Loucy (cell line): ENCODE measurements around the gene IL16.

Source experiments
- H2AFZ ChIP-seq: fragments of 200-600 bp; sonication (generic); 2 replicates; pipeline ENCODE4 v1.6.0; 2016; ENCODE audit warnings: antibody characterized with exemption, mild to moderate bottlenecking, low read length, moderate library complexity
- H3F3A ChIP-seq: fragments of 200-600 bp; 2 replicates; pipeline ENCODE4 v1.6.0; 2016; ENCODE audit warnings: antibody characterized with exemption, low read depth, mild to moderate bottlenecking
- H3K27me3 ChIP-seq: fragments of 200-600 bp; sonication (generic); 2 replicates; pipeline ENCODE4 v1.6.1; 2014; ENCODE audit warnings: low read length, mild to moderate bottlenecking; ENCODE audit not compliant: insufficient read depth, poor library complexity, severe bottlenecking
- H3K36me3 ChIP-seq: fragments of 200-600 bp; sonication (generic); 2 replicates; pipeline ENCODE4 v1.6.1; 2016; ENCODE audit warnings: low read length; ENCODE audit not compliant: insufficient read depth
- H3K4me1 ChIP-seq: fragments of 200-600 bp; sonication (generic); 2 replicates; pipeline ENCODE4 v1.5.1; 2014; ENCODE audit warnings: low read length, mild to moderate bottlenecking; ENCODE audit not compliant: insufficient read depth, poor library complexity, severe bottlenecking
- H3K4me2 ChIP-seq: fragments of 200-600 bp; sonication (generic); 2 replicates; pipeline ENCODE4 v1.6.0; 2014; ENCODE audit warnings: antibody characterized with exemption, low read length, low read depth, mild to moderate bottlenecking; ENCODE audit not compliant: poor library complexity, severe bottlenecking
- H3K4me3 ChIP-seq: fragments of 200-600 bp; sonication (generic); 2 replicates; pipeline ENCODE4 v1.5.1; 2014; ENCODE audit warnings: low read length, mild to moderate bottlenecking, mixed read lengths; ENCODE audit not compliant: poor library complexity, severe bottlenecking
- H3K79me2 ChIP-seq: fragments of 200-600 bp; sonication (generic); 2 replicates; pipeline ENCODE4 v1.6.1; 2014; ENCODE audit warnings: low read length; ENCODE audit not compliant: insufficient read depth
- H3K9ac ChIP-seq: fragments of 200-600 bp; sonication (generic); 2 replicates; pipeline ENCODE4 v1.6.0; 2014; ENCODE audit warnings: mild to moderate bottlenecking, low read depth, low read length, moderate library complexity; ENCODE audit not compliant: poor library complexity, severe bottlenecking
- H3K9me2 ChIP-seq: fragments of 200-600 bp; sonication (generic); replicated peaks from 2 replicates; pipeline ENCODE4 v1.6.1; 2016; ENCODE audit warnings: low read depth, low read length, mixed read lengths
- H3K9me3 ChIP-seq: fragments of 200-600 bp; sonication (generic); 2 replicates; pipeline ENCODE4 v1.6.1; 2014; ENCODE audit warnings: mild to moderate bottlenecking, antibody characterized with exemption, low read length, low read depth; ENCODE audit not compliant: insufficient read depth
- H4K20me1 ChIP-seq: fragments of 200-600 bp; sonication (generic); 2 replicates; pipeline ENCODE4 v1.6.0; 2014; ENCODE audit warnings: antibody characterized with exemption, low read length, mild to moderate bottlenecking; ENCODE audit not compliant: insufficient read depth, poor library complexity, severe bottlenecking
- EZH2phosphoT487 ChIP-seq: fragments of 200-600 bp; IDR thresholded peaks from 2 replicates; pipeline ENCODE4 v1.6.1; 2018; ENCODE audit warnings: antibody characterized with exemption, mild to moderate bottlenecking, moderate library complexity, borderline replicate concordance
- TF ChIP-seq, protein P1 (sequence below): fragments of 200-600 bp; sonication (generic); conservative IDR thresholded peaks from 2 replicates; pipeline ENCODE4 v1.5.1; 2014; ENCODE audit warnings: mild to moderate bottlenecking, antibody characterized with exemption, low read length

Gene IL16

DNA sequence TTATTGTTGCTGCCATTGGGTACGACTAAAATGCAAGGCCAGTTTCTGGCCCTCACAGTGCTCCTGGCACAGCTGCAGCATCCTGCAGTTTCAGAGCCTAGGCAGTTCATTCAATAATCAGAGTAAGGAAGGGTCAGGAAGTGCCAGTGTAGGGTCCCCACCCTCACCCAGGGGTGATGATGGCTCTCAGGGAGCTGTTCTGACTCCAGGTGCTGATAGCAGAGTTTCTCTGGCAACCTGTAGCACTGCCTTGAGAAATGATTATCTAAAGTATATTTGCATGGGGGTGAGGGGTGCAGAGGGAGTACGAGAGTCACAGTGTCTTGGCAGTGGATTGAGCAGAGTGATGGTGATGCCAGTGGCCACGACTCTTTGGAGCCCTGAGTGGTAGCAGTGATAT is 15.5 kb upstream of the IL16 start:
- no peaks in the 10 kb centered on the region for H3K27me3 ChIP-seq
- peaks cover 10% of the 10 kb centered on the region for H3K4me1 ChIP-seq
- H3K36me3 ChIP-seq: no peaks in the 10 kb centered on the region
- no peaks in the 10 kb centered on the region for H3F3A ChIP-seq
- no peaks in the 10 kb centered on the region for H3K9me3 ChIP-seq
- TF ChIP-seq, protein P1, sequence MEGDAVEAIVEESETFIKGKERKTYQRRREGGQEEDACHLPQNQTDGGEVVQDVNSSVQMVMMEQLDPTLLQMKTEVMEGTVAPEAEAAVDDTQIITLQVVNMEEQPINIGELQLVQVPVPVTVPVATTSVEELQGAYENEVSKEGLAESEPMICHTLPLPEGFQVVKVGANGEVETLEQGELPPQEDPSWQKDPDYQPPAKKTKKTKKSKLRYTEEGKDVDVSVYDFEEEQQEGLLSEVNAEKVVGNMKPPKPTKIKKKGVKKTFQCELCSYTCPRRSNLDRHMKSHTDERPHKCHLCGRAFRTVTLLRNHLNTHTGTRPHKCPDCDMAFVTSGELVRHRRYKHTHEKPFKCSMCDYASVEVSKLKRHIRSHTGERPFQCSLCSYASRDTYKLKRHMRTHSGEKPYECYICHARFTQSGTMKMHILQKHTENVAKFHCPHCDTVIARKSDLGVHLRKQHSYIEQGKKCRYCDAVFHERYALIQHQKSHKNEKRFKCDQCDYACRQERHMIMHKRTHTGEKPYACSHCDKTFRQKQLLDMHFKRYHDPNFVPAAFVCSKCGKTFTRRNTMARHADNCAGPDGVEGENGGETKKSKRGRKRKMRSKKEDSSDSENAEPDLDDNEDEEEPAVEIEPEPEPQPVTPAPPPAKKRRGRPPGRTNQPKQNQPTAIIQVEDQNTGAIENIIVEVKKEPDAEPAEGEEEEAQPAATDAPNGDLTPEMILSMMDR: no peak
- no peak for TF ChIP-seq EZH2phosphoT487
- no peaks in the 10 kb centered on the region for H4K20me1 ChIP-seq
- no peak overlapping the region for H3K9ac ChIP-seq
- H3K9me2 ChIP-seq: no peaks in the 10 kb centered on the region
- H2AFZ ChIP-seq: no peak overlapping the region
- H3K4me2 ChIP-seq: no peak overlapping the region
- H3K79me2 ChIP-seq: no peaks in the 10 kb centered on the region
- H3K4me3 ChIP-seq: no peak overlapping the region

DNA sequence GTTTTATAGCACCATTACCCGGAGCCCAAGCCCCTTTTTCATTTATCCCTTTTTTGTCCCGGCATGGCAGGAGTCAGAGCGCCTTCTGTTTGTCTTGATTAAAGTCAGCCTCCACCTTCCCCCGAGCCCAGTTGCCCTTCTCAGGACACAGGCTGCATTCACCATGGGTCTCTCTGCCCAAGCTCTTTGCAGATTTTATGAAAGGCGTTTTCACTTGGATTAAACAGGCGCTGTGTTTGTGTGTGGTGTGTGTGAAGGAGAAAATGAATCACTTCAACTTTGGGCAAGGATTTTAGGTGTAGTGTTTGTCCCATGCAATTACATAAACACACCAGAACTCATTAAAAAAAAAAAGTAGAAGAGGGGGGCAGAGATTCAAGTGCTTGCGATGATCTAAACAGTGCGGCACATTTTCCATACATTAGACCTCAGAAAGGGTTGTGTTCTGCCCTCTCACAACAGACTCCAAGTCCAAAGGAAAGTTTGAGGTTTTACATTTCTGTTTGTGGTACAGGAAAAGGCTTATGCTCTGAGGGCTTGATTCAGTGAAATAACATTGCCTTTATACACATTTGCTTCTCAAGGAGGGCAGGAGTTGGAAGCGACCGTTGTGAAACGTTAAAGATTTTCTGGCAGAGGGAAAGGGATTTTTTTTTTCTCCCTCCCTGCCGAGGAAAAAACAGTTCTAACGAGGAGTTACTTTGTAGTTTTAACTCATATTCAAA is 14.5 kb upstream of the IL16 start:
- no peak overlapping the region for H3K9ac ChIP-seq
- no peak overlapping the region for H2AFZ ChIP-seq
- peaks cover 10% of the 10 kb centered on the region for H3K4me1 ChIP-seq
- H3K4me3 ChIP-seq: no peak overlapping the region
- H3K36me3 ChIP-seq: no peaks in the 10 kb centered on the region
- H3K27me3 ChIP-seq: no peaks in the 10 kb centered on the region
- no peaks in the 10 kb centered on the region for H3K9me2 ChIP-seq
- no peaks in the 10 kb centered on the region for H3K9me3 ChIP-seq
- TF ChIP-seq EZH2phosphoT487: no peak
- TF ChIP-seq, protein P1: no peak
- H3K79me2 ChIP-seq: no peaks in the 10 kb centered on the region
- H3K4me2 ChIP-seq: no peak overlapping the region
- H3F3A ChIP-seq: no peaks in the 10 kb centered on the region
- H4K20me1 ChIP-seq: no peaks in the 10 kb centered on the region

DNA sequence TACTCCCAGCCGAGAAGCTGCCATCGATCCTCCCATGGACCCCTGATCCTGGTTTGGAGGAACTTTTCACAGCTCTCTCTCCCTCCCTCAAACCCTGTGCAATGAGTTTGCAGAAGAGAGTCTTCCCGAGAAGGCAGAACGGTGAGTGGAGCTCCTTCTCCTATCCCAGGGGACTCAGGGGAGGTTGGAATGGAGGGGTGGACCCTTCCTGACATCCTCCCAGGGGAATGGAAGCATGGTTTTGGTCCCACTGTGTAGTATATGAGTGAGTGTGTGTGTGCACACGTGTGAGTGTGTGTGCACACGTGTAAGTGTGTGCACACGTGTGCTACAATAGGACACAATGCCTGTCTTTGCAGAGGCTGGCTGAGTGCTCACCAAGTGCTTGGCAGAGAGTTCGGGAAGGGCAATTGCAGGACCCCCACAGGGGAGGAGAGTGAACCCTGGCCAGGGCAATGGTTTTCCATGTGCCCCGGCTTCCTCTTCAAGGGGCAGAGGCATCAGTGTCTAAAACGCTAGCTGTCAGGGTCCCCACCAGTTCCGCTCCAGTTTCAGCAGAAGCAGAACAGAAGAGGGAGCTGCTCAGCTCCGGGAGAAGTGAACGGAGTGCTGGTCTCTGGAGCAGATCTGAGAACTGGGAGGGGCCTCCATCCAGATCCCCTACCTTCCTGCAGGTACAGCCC is 13.8 kb upstream of the IL16 start:
- H3K27me3 ChIP-seq: no peaks in the 10 kb centered on the region
- no peak for TF ChIP-seq EZH2phosphoT487
- TF ChIP-seq, protein P1: no peak
- no peak overlapping the region for H3K4me3 ChIP-seq
- no peaks in the 10 kb centered on the region for H4K20me1 ChIP-seq
- no peaks in the 10 kb centered on the region for H3K9me3 ChIP-seq
- no peak overlapping the region for H3K4me2 ChIP-seq
- peaks cover 10% of the 10 kb centered on the region for H3K4me1 ChIP-seq
- no peaks in the 10 kb centered on the region for H3K9me2 ChIP-seq
- H3K9ac ChIP-seq: no peak overlapping the region
- no peaks in the 10 kb centered on the region for H3K79me2 ChIP-seq
- no peaks in the 10 kb centered on the region for H3F3A ChIP-seq
- H3K36me3 ChIP-seq: no peaks in the 10 kb centered on the region
- no peak overlapping the region for H2AFZ ChIP-seq
